NCI-H1105 treated with DMSO at 0.1 percent for 48 hours (cell line): ENCODE data around the gene ADAD2.

Experiments
- DNase-seq: peaks from one replicate; lab custom pipeline; 2025; lab: John Stamatoyannopoulos, UW

Gene ADAD2

GRCh38 chr16:84190731-84191388 is at the start of gene ADAD2:
Gene ADAD2 (plus strand): TSS chr16:84191157. CDS start chr16:84191231, 74 bp downstream.
- DNase-seq, result no peak

GRCh38 chr16:84143081-84143480 is 47.9 kb upstream of the ADAD2 start:
- no peak for DNase-seq

GRCh38 chr16:84143784-84144199 is 47.2 kb upstream of the ADAD2 start:
- DNase-seq, result no peak

GRCh38 chr16:84144209-84144858 is 46.6 kb upstream of the ADAD2 start:
- no peak for DNase-seq

- DNase-seq, result peak; percentile 69
Observed at GRCh38 chr16:84144859-84145639, 45.9 kb upstream of the ADAD2 start, which contains the start of the genes DNAAF1 and HSDL1. Gene DNAAF1 (plus strand): TSS chr16:84145308. CDS start chr16:84145441, 133 bp downstream. Gene HSDL1 (minus strand): TSS chr16:84145177. CDS start chr16:84131321, 13,856 bp downstream.

- no peak for DNase-seq
Observed at GRCh38 chr16:84150926-84151325, 40.0 kb upstream of the ADAD2 start.

- no peak for DNase-seq
Observed at GRCh38 chr16:84153660-84154214, 37.2 kb upstream of the ADAD2 start.

- no peak for DNase-seq
Observed at GRCh38 chr16:84155226-84155625, 35.7 kb upstream of the ADAD2 start.

GRCh38 chr16:84155771-84156170 is 35.2 kb upstream of the ADAD2 start:
- no peak for DNase-seq

- no peak for DNase-seq
Observed at GRCh38 chr16:84156342-84156784, 34.6 kb upstream of the ADAD2 start.

GRCh38 chr16:84159007-84159406 is 31.9 kb upstream of the ADAD2 start:
- DNase-seq, result no peak

- DNase-seq, result no peak
Observed at GRCh38 chr16:84159800-84160199, 31.2 kb upstream of the ADAD2 start.

GRCh38 chr16:84161037-84161436 is 29.9 kb upstream of the ADAD2 start:
- DNase-seq, result no peak

GRCh38 chr16:84161801-84162200 is 29.2 kb upstream of the ADAD2 start:
- no peak for DNase-seq

GRCh38 chr16:84165746-84166145 is 25.2 kb upstream of the ADAD2 start:
- DNase-seq, result no peak

- DNase-seq, result no peak
Observed at GRCh38 chr16:84166796-84167695, 23.9 kb upstream of the ADAD2 start.

GRCh38 chr16:84169765-84170310 is 21.1 kb upstream of the ADAD2 start:
- no peak for DNase-seq

- no peak for DNase-seq
Observed at GRCh38 chr16:84174396-84174795, 16.6 kb upstream of the ADAD2 start.

GRCh38 chr16:84175350-84176081 is 15.4 kb upstream of the ADAD2 start:
- peak; percentile 40 for DNase-seq
